ENCODE measurements around the gene MYOG.
A peak's percentile ranks its signal among the peaks of the same experiment; 100 is the strongest.

Gene MYOG

GRCh38 chr1:203046984-203047630 lies 38.7 kb downstream of the MYOG start:
- no peak for DNase-seq (ENCODE audit: low read depth)

- DNase-seq (ENCODE audit: low read depth): no peak
Measured at GRCh38 chr1:203045821-203046594, 39.8 kb downstream of the MYOG start.

- DNase-seq (ENCODE audit: low read depth): no peak
Measured at GRCh38 chr1:203045336-203045735, 40.5 kb downstream of the MYOG start.

- DNase-seq (ENCODE audit: low read depth): no peak
Measured at GRCh38 chr1:203044546-203045250, 41.1 kb downstream of the MYOG start.

GRCh38 chr1:203043830-203044545 lies 41.8 kb downstream of the MYOG start:
- DNase-seq (ENCODE audit: low read depth): no peak

- no peak for DNase-seq (ENCODE audit: low read depth)
Measured at GRCh38 chr1:203041351-203041932, 44.4 kb downstream of the MYOG start.

- no peak for DNase-seq (ENCODE audit: low read depth)
Measured at GRCh38 chr1:203040513-203041275, 45.1 kb downstream of the MYOG start.

GRCh38 chr1:203039609-203040512 lies 46.0 kb downstream of the MYOG start:
- no peak for DNase-seq (ENCODE audit: low read depth)

GRCh38 chr1:203038891-203039608 lies 46.8 kb downstream of the MYOG start:
- DNase-seq (ENCODE audit: low read depth): peak; percentile 49

GRCh38 chr1:203038217-203038741 lies 47.5 kb downstream of the MYOG start:
- DNase-seq (ENCODE audit: low read depth): no peak

GRCh38 chr1:203037509-203038190 lies 48.2 kb downstream of the MYOG start:
- no peak for DNase-seq (ENCODE audit: low read depth)

GRCh38 chr1:203036537-203036936 lies 49.3 kb downstream of the MYOG start:
- DNase-seq (ENCODE audit: low read depth): no peak

GRCh38 chr1:203036135-203036534 lies 49.7 kb downstream of the MYOG start:
- no peak for DNase-seq (ENCODE audit: low read depth)

- no peak for DNase-seq (ENCODE audit: low read depth)
Measured at GRCh38 chr1:203035111-203036000, 50.5 kb downstream of the MYOG start.

- no peak for DNase-seq (ENCODE audit: low read depth)
Measured at GRCh38 chr1:203034422-203035110, 51.2 kb downstream of the MYOG start.

GRCh38 chr1:203033917-203034316 lies 51.9 kb downstream of the MYOG start:
- no peak for DNase-seq (ENCODE audit: low read depth)

GRCh38 chr1:203033287-203033686 lies 52.5 kb downstream of the MYOG start:
- no peak for DNase-seq (ENCODE audit: low read depth)

Measured in stimulated activated CD8-positive, alpha-beta memory T cell treated with anti-CD3 and anti-CD28 coated beads, Interleukin-15, amount 100 ng/mL, for 1 hour (primary cell).